HG02870 (cell line): ENCODE data around the gene FAM120A.

Experiments used
- ATAC-seq: cut with Tn5 transposase; IDR thresholded peaks from one replicate; pipeline ENCODE4 v1.9.1; 2021; ENCODE audit warnings: mild to moderate bottlenecking, moderate library complexity; ENCODE audit not compliant: unreplicated experiment

FAM120A gene

DNA sequence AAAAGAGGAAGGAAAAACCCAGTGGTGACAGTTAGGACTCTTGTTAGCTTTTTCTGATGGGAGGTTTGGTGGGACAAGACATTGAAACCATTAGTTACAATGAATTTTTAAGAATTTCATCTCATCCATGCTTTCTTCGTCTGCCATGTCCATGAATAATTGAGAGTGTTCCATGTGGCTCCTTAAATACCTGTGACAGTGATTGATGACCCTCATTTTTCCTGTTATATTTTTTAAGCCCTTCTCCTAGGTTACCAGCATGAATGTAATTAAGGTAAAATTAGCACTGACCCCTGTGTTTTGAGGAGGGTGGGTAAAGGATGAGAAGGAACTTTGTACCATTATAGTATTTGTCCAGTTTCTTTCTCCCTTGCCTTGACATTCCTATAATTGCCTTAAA lies 101.4 kb downstream of the FAM120A start:
- no peak for ATAC-seq

DNA sequence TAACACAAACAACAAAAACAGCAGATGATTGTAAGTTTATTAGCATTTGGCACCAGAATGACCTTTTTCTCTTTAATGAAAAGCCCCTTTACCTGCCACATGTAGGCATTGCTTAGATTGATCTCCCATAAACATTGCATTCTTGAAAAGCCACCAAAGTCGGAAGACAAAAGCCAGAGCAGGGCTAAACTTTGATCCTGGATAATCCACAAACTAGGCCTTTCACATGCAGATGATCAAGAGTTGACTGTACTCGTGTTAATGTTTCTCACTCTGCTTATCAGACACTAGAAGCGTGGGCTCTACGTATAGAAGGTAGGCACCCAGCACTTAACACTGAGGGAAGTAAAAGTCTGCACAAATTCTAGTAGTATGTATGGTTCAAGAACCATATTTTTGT lies 103.9 kb downstream of the FAM120A start:
- ATAC-seq, result no peak

DNA sequence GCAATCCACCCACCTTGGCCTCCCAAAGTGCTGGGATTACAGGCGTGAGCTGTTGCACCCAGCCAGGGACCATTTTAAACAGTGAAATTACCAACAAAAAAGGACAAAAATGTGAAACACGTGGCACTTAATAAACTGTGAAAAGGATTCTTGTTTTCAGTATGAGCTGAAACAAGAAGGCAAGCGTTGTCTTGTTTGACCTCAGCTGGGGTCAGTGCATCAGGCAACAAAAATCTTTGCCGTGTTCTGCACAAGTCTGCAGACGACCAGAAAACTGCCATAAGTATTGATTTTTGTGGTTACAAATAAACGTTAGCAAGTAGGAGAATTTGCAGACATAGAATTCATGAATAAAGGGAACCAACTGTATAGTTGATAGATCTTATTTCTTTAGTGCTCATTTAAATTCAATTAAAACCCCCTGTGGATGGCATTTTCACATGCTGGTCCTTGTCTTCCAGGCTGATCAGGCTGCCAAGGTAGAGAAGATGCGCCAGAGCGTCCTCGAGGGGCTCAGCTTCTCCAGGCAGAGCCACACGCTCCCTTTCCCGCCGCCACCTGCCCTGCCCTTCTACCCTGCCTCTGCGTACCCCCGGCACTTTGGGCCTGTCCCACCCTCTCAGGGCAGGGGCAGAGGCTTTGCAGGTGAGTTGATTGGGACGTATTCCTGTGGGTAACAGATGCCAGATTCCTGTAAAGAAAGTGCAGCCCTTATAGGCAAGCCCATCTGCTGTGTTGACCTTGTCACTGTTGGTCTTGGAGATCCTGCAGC lies 106.1 kb downstream of the FAM120A start:
- no peak for ATAC-seq

DNA sequence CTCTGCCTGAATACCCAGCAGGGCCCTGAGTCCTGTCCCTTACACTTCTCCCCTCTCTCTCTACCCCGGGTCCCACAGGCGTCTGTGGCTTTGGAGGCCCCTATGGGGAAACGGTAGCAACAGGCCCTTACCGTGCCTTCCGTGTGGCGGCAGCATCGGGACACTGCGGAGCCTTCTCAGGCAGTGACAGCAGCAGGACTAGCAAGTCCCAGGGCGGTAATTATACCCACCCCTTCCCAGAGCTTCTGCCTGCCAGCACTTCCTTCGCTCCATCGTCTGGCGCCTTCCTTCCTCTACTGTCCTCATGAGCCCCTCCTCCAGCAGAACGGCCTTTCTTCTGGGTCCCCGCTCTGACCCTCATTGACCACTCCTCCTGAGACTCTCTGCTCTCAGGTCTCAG lies 107.0 kb downstream of the FAM120A start:
- no peak for ATAC-seq

DNA sequence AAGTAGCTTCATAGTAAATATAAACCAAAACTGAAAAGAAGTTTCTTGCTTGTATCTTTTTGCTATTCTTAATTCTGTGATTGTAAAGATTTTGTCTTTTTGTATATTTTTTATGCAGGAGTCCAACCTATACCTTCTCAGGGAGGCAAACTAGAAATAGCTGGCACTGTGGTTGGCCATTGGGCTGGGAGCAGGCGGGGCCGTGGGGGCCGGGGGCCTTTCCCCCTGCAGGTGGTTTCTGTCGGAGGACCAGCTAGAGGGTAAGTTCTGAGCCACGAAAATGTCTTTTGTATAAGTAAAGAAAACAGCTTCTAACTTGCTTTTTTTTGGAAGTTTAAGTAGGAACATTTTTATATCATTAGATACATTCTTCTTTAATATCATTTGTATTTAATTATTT lies 109.5 kb downstream of the FAM120A start:
- no peak for ATAC-seq

DNA sequence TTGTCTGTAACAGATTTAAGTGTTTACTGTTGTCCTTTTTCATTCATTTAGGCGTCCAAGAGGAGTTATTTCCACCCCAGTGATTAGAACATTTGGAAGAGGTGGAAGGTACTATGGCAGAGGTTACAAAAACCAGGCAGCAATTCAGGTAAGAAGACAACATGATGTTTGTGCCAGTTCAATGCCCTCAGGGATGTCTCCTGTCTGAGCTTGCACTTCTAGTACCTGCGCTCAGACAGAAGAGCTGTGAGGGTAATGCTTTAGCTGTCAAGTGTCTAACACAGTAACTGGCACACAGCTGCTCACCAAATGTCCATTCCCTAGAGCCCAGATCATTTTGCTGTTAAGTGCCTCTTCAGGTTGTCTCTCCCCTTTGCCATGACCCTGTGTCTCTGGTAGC lies 110.7 kb downstream of the FAM120A start:
- no peak for ATAC-seq

DNA sequence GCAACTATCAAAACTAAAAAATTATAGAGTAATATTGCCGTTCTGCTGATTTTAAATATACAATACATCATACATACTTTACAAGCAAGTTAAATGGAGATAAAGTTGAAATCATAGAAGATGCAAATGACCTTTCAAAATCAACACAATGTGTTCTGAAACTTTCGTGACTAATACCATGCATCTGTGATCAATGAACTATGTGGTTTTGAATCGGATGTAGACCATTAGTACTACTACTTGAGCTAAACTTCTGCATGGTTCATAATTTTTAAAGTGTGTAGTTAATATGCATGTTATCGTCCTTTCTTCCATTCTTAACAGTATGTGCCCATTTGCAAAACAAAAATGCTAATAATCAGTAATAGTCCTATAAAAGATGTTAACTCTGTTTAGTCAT lies 113.6 kb downstream of the FAM120A start:
- ATAC-seq, result no peak

DNA sequence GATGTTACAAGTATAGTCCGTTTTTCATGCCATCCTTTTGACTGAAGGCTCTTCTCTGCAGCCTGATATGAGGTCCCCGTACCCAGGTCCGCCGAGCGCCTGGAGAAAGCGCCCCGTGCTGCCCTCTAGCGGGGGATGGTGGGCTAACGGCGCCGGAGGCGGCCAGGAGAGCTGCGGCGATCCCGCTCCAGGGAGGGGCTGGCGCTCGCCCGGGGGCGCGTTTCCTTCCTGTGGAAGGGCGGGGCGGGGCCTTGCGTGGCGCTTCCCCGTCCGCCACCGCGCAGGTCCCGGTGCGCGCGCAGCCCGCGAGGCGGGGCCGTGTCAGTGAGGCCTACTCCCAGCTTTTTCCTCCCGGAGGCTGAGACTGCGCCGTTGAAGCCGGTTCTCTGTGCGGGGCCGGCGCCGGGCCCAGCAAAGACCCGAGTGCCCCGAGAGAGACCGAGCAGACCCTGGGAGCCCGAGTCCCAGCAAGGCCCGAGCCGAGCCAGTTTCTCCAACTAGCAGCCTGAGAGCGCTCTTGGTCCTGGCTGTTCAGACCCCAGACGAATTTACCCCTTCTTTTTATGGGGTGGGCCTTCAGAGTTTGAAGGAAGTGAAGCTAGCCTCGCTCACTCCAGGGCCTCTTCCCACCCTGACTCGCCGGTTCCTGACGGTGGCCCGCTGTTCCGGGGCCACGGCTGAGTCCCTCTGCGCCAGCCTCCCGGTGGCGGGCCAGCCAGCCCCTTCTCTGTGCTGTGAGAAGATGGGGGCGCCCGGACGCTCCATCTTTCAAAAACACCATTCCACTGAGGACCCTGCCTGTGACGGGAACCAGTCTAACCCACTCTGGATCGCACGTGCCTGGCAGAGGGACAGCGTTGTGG lies 115.2 kb downstream of the FAM120A start:
- peak; percentile 84 for ATAC-seq

DNA sequence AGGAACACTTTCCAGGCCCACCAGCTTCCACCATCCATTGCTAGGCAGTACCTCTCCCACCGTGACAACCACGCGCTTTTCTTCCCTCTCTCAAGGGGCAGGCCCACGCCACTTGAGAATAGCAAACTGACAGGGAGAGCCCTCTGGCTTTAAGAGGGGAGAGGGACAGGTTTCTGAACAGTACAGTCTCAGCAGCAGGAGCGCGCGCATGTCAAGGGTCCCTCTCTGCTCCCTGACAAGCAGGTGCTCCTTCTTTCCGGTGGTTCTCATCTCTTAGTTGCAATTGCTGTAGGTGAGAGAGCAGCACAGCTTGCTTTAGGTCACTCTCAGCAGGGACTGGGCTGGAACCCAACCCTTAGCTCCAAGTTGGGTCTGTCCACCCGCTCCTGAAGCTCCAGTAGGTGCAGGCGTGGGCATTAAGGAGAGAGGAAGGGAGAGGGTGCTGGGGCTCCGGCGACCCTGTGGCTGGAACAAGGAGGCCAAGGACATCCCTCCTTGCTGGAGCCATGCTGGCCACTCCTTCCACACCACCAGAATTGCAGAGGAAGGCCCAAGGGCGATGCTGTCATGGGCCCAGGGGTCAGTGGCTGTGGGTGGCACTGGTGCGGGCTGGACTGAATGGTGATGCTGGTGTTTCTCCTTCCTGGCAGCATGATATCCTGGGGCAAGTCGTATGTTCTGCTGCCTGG lies 115.9 kb downstream of the FAM120A start:
- no peak for ATAC-seq

DNA sequence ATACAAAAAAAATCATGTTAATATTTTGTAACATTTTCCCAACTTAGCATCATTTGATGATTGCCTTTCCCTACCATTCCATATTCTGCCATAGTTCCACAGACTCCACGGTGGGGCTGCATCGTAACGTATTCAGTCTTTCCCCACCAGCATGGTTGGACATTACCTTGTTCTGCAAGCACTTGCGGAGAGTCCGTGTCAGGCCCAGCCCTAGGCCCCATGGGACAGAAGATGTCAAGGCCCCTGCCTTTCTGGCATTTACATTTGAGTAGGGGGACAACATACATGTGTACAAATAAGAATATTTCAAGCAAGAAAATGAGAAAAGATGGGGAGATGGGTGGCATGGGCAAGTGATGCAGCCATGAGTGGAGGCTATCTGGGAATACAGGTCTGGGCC lies 116.7 kb downstream of the FAM120A start:
- no peak for ATAC-seq

DNA sequence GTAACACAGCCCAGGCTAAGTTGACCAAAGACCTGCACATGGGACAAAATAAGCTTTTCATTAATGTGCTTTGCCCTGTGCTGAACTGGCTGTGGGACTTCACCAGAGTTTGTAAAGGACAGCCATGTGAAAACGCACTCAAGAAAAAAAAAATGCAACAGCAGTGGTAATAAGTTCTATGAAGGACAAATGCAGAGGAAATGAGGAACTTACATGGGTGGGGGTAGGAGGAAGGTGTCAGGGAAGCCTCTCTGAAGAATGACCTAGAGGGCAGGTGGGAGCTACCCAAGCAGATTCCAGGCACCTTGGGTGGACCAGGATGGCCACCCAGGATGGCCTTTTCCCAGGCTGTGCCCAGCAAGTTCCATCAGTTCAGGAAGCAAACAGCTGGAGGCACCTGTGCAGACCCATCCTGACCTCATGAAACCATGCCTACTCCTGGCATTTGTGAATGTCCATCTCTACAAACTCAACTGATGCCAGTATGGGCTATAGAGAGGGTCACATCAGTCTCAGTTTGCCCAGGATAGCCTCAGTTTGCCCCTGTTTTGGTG lies 118.2 kb downstream of the FAM120A start:
- ATAC-seq, result no peak

DNA sequence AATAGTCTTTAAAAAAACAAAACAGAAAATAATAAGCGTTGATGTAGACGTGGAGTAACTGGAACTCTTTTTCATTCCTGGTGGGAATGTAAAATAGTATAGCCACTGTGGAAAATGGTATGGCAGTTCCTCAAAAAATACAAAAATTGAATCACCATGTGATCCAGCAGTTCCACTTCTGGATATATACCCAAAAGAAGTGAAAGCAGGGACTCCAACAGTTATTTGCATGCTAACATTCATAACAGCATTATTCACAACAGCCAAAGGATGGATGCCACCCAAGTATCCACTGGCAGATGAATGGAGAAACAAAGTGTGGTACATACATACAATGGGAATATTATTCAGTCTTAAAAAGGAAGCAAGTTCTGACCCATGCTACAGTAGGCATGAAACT lies 120.7 kb downstream of the FAM120A start:
- ATAC-seq, result no peak

DNA sequence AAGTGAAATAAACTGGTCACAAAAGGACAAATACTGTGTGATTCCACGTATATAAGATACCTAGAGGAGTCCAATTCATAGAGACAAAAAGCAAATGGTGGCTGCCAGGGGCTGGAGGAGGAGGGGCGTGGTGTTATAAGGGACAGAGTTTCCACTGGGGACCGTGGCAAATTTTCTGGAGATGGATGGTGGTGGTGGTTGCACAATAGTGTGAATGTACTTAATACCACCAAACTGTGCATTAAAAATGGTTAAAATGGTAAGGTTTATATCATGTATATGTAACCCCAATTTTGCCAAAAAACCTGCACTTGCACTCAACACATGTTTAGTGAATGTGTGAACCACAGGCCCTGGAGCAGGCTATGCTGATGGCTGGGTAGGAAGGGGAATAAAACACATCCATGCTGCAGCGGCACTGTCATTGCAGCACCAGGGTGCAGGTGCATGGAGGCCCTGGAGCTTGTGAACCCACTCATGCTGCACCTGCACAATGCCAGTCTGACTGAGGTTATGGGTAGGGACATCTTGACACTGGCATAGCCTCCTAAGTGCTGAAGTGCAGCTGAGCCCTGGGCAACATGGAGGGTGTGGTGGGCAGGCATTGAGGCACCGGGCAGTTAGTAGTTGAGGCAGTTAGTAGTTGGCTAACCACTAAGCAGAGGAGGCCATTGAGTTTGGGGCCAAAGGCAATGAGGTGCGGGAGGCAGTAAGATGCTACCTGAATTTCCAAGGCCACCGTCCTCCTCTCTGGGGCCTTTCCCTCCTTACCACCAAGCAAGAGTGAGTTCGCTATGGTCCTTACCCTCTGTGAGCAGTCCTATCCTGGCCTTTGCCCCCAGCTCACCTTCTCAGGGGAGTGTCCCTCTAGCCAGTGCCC lies 121.4 kb downstream of the FAM120A start:
- no peak for ATAC-seq

DNA sequence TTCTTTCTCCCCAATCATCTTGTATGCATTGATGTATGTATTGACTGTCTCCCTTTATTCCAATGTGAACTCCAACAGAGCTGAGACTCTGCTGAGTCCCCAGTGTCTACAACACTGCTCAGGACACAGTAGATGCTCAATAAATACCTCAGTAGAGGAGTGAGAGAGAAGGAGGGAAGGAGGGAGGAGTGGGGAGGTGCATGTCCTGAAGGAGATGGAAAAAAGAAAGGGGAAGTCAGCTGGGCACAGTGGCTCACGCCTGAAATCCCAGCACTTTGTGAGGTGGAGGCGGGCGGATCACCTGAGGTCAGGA lies 122.0 kb downstream of the FAM120A start:
- no peak for ATAC-seq

DNA sequence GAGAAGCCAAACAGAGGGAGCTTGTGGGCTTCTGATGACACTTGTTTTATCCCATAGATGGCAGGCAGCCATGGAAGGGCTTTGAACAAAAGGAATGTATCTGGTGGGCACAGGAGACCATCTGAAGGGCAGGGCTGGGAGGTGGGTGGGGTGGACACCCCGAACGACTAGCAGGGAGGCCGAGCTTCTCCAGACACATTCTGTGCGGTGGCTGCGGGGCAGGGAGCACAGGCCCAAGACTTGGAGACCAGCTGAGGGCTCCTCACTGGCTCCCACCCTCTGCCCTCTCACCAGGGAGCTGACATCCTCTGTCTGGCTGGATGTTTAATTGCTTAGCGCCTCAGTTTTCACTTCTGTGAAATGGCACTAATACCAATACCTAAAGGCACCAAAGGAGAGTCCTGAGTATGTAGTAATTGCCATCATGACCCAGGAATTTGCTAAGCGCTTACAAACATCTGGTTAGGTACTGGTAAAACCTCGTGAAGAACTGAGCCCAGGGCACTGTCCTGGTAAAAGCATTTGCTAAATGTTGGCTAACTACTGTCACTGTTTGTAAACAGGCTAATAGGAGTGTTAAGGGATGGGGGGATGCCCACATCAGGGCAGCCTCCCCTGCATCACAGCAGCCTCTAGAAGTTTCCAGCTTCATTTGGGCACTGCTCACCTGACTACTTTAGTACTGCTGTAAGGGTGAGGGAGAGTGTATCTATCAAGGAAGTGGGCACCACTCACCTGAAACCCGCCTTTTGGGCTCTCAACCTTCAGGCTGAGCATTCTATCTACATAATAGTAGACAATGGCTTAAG lies 122.8 kb downstream of the FAM120A start:
- no peak for ATAC-seq

DNA sequence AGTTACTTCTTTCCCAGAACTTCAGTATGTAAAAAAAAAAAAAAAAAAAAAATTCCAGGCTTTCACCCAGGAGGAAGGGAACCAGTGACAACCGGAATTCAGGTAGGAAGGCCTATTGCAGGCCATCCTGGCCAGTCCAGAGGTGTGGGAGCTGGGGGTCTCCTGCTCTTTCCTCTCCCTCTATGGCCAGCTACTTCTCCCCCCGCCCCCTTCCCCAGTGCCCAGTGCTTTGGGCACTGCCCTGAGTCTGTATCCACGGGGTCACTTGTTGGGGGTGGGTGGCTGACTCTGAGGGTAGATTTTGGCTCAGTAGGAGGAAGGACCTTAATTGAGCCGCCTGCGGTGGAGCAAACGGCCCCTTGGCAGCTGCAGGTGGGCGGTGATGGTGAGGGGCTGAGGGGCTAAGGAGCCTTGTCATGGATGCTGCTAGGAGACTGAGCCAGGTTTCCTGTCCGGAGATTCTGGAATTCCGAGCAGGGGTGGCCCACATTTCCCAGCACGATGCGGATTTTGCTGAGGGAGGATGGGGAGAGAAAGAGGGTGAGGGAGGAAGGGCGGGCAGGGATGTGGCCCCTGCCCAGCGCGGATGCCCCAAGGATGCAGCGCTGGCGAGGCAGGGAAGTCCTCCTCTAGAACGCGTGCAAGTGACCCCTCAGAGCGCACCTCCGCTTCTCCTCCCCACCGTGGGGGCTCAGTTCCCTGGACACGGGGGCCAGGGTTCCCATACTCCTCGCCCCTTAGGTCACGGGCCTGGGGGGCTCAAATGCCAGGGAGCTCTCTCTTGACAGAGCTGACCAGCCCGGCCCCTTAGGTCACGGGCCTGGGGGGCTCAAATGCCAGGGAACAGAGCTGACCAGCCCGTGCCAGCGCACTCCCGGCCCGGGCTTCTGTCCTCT lies 123.7 kb downstream of the FAM120A start:
- no peak for ATAC-seq

DNA sequence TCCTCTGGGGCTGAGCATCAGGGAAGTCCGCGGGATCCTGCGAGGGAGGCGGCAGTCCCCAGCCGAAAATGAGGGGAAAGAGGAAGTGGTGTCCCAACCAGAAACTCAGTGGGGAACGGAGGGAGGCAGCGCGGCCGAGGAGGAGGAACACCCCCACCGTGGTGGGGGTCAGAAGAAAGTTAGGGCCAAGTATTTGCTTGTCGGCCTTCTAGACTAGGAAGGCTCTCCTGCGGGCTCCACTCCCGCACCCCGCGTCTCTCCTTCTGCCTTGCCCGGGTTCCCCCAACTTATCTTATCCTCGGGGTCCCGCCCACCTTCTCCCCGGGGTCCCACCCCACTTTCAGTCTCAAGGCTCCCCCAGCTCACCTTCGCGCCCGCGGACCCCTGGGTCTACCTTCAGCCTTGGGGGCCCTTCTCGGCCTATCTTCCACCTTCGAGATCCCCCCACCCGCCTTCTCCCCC lies 124.3 kb downstream of the FAM120A start:
- ATAC-seq, result no peak

DNA sequence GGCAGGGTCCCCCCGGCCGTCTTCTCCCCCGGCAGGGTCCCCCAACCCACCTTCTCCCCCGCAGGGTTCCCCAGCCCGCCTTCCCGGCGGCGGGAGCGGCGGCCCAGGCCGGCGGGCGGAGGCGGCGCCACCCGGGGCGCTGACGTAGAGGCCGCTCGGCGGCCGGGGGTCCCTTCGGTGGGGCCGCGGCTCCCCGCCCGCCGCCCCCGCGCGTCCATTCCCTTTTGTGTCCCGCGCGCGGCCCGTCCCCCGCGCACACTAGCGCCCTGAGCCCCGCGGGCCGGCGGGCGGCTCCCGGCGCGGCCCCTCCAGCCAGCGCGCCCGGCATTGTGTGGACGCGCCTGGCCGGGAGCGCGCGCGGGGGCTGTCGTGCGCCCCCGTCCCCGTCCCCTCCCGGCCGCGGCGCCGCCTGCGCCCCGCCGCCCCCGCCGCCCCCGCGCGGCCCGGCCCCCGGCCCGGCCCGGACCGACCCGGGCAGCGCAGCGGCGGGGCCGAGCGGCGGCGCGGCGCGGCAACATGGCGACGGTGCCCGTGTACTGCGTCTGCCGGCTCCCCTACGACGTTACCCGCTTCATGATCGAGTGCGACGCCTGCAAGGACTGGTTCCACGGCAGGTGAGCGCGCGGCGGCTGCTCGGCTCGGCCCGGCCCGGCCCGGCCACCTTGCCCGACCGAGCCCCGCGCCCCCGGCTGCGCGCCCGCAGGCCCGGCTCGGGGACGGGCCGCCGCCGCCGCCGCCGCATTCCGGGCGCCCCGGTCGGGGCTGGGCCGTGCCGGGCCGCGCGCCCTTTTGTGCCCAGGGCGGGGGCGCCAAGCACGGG lies 125.0 kb downstream of the FAM120A start, which contains the start of gene PHF2:
Gene PHF2, plus strand, starts transcription at position 327 of the 820 bp plus-strand sequence. Its CDS starts 190 bp downstream, at position 517.
- ATAC-seq, result no peak
